Kidney epithelial cell (primary cell): ENCODE data around the gene PCDH12. TPM values are rescaled to one million over a fixed set of nuclear protein-coding genes. Genes with fewer than 3 reads are reported as not detected.

Experiments used
- DNase-seq: peaks from one replicate; pipeline ENCODE4 v3.0.0-alpha.2; 2010; ENCODE audit warnings: low read depth
- H3K27me3 ChIP-seq: 2 replicates; pipeline ENCODE4 v1.6.0; 2011; ENCODE audit warnings: low read length; ENCODE audit not compliant: control insufficient read depth, insufficient read depth
- H3K36me3 ChIP-seq: 2 replicates; pipeline ENCODE4 v1.5.1; 2011; ENCODE audit warnings: low read length; ENCODE audit not compliant: control insufficient read depth, insufficient read depth
- H3K4me3 ChIP-seq: 2 replicates; pipeline ENCODE4 v1.5.1; 2011; ENCODE audit warnings: low read depth, mild to moderate bottlenecking, control low read depth, low read length
- CTCF ChIP-seq: IDR thresholded peaks from 2 replicates; pipeline ENCODE4 v1.5.1; 2011; ENCODE audit warnings: mild to moderate bottlenecking, moderate library complexity, low read length, control low read depth, inconsistent platforms; ENCODE audit not compliant: insufficient read depth, poor library complexity, severe bottlenecking
- total RNA-seq: library from RNA; depleted of rRNA; stranded (reverse); fragments of >200 nt; gene quantifications from 2 replicates; pipeline ENCODE4 v1.2.3, GENCODE V29; 2015

Gene PCDH12
- total RNA-seq, 1 donor from 2014 or later: not detected

- no peak for TF ChIP-seq CTCF
These were observed 16.2 kb downstream of the PCDH12 start for GRCh38 chr5:141941779-141942178.

GRCh38 chr5:141941307-141941706 lies 16.7 kb downstream of the PCDH12 start:
- Histone ChIP-seq H3K27me3 (peaks cover 9% of the 10 kb centered on the region), H3K4me3 (no peak overlapping the region), H3K36me3 (no peaks in the 10 kb centered on the region)
- no peak for TF ChIP-seq CTCF
- no peak for DNase-seq

More at GRCh38 chr5:141941779-141942178, 16.2 kb downstream of the PCDH12 start:
- no peaks in the 10 kb centered on the region for H3K36me3 ChIP-seq
- DNase-seq: no peak
- H3K27me3 ChIP-seq: peaks cover 9% of the 10 kb centered on the region
- H3K4me3 ChIP-seq: no peak overlapping the region

- Histone ChIP-seq H3K36me3 (no peaks in the 10 kb centered on the region), H3K27me3 (peaks cover 9% of the 10 kb centered on the region), H3K4me3 (no peak overlapping the region)
- no peak for TF ChIP-seq CTCF
- no peak for DNase-seq
These were observed 17.2 kb downstream of the PCDH12 start for GRCh38 chr5:141940695-141941271.

DNA sequence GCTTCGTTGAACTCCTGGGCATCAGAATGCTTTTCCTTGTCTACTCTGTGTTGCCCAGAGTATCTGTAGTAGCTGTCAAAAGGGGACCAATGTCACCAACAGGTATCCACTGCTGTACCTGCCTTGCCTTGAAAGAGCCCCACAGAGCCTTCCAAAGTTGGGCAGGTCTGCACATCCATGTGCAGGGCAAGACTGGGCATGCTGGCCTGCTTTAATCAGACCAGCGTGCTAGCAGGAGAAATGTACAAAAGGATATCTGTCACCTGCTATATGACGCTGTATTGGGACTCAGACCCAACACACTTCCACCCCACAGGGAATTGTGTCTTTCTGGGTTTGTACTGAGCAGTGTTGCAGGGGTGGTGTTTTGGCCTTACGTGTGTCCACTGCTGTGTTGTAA lies 22.5 kb downstream of the PCDH12 start:
- Histone ChIP-seq H3K4me3 (no peak overlapping the region), H3K27me3 (no peaks in the 10 kb centered on the region), H3K36me3 (peaks cover 2% of the 10 kb centered on the region)
- DNase-seq: no peak
- no peak for TF ChIP-seq CTCF

- no peaks in the 10 kb centered on the region for H3K27me3 ChIP-seq
- H3K36me3 ChIP-seq: peaks cover 2% of the 10 kb centered on the region
- TF ChIP-seq CTCF: no peak
- no peak overlapping the region for H3K4me3 ChIP-seq
- DNase-seq: no peak
These were observed 23.7 kb downstream of the PCDH12 start for GRCh38 chr5:141934099-141934844.
